Endothelial cell of umbilical vein (primary cell): ENCODE data around the gene CYCS. TPM values are rescaled to one million over a fixed set of nuclear protein-coding genes. Genes with fewer than 3 reads are reported as not detected.

Source experiments
- BruUV-seq: library from RNA; stranded (reverse); fragments of 400-500 nt; replicated peaks from 2 replicates; lab custom pipeline; 2021; lab: Mats Ljungman, UMichigan
- CTCF ChIA-PET: fragments of 300-600, 350-600 bp; sonication (Branson Sonifier 250); formaldehyde crosslinking; loops from one replicate; lab custom pipeline; 2021; ENCODE audit warnings: antibody characterized with exemption, inconsistent platforms; lab: Charles Lee
- POLR2A ChIA-PET: fragments of 300-600, 350-600 bp; sonication (Branson Sonifier 250); formaldehyde crosslinking; loops from one replicate; lab custom pipeline; 2021; ENCODE audit warnings: antibody characterized with exemption, inconsistent platforms; lab: Charles Lee
- DNase-seq: peaks from one replicate; pipeline ENCODE4 v3.0.0-alpha.2; 2011; ENCODE audit warnings: low read depth, low spot score
- FAIRE-seq: peaks from 2 replicates; lab custom pipeline; 2011; peaks lifted over from hg19 to GRCh38; lab: Jason Lieb, UNC
- H2AFZ ChIP-seq: 2 replicates; pipeline ENCODE4 v1.6.0; 2012; ENCODE audit warnings: low read depth, low read length, control low read depth, inconsistent platforms
- H3K27ac ChIP-seq: 2 replicates; pipeline ENCODE4 v1.5.1; 2011; ENCODE audit warnings: low read depth, mild to moderate bottlenecking, control low read depth, low read length, moderate library complexity; ENCODE audit not compliant: insufficient read depth
- H3K27me3 ChIP-seq, 2 experiments: 2 replicates each; pipeline versions ENCODE4 v1.6.0 to v1.6.1; 2011; ENCODE audit warnings: low read length in 2 of 2, mixed read lengths in 1 of 2; ENCODE audit not compliant: control insufficient read depth in 2 of 2, insufficient read depth in 2 of 2
- H3K36me3 ChIP-seq, 2 experiments: 2 replicates in 1 of 2; 3 replicates in 1 of 2; pipeline ENCODE4 v1.5.1; 2011; ENCODE audit warnings: low read length in 2 of 2, mild to moderate bottlenecking in 1 of 2, moderate library complexity in 1 of 2; ENCODE audit not compliant: control insufficient read depth in 2 of 2, insufficient read depth in 2 of 2; ENCODE audit errors: extremely low read depth in 1 of 2
- H3K4me1 ChIP-seq: 3 replicates; pipeline ENCODE4 v1.5.1; 2011; ENCODE audit warnings: mild to moderate bottlenecking, low read length; ENCODE audit not compliant: control insufficient read depth, insufficient read depth; ENCODE audit errors: extremely low read depth
- H3K4me2 ChIP-seq: 2 replicates; pipeline ENCODE4 v1.6.1; 2011; ENCODE audit warnings: low read length, control low read depth, mixed read lengths; ENCODE audit not compliant: insufficient read depth
- H3K4me3 ChIP-seq, 3 experiments: fragments of 200-600 bp in 1 of 3; sonication (generic), shearing (Covaris generic) in 1 of 3; replicated peaks in 1 of 3; 2 replicates each; pipeline ENCODE4 v1.5.1; 2011 to 2016; ENCODE audit warnings: control low read depth in 3 of 3, low read length in 3 of 3, mild to moderate bottlenecking in 2 of 3, inconsistent platforms in 1 of 3, low read depth in 1 of 3, moderate library complexity in 1 of 3; ENCODE audit not compliant: insufficient read depth in 1 of 3
- H3K79me2 ChIP-seq: 2 replicates; pipeline ENCODE4 v1.6.0; 2012; ENCODE audit warnings: low read length, inconsistent platforms; ENCODE audit not compliant: control insufficient read depth, insufficient read depth
- H3K9ac ChIP-seq: replicated peaks from 2 replicates; pipeline ENCODE3; 2011; ENCODE audit warnings: low read length, control low read depth; ENCODE audit not compliant: insufficient read depth; ENCODE audit errors: extremely low read depth
- H3K9me1 ChIP-seq: replicated peaks from 3 replicates; pipeline ENCODE4 v1.6.0; 2011; ENCODE audit warnings: mild to moderate bottlenecking, low read length; ENCODE audit not compliant: control insufficient read depth, insufficient read depth; ENCODE audit errors: extremely low read depth
- H3K9me3 ChIP-seq: replicated peaks from 2 replicates; pipeline ENCODE4 v1.5.1; 2012; ENCODE audit warnings: low read length, inconsistent platforms; ENCODE audit not compliant: control insufficient read depth, insufficient read depth
- H4K20me1 ChIP-seq: replicated peaks from 2 replicates; pipeline ENCODE3; 2011; ENCODE audit warnings: mild to moderate bottlenecking, low read length; ENCODE audit not compliant: control insufficient read depth, insufficient read depth; ENCODE audit errors: extremely low read depth
- EZH2 ChIP-seq: IDR thresholded peaks from 2 replicates; pipeline ENCODE4 v1.6.1; 2012; ENCODE audit warnings: borderline replicate concordance, low read depth, mild to moderate bottlenecking, moderate library complexity, low read length, inconsistent platforms; ENCODE audit not compliant: severe bottlenecking
- FOS ChIP-seq: IDR thresholded peaks from 2 replicates; pipeline ENCODE4 v1.6.1; 2011; ENCODE audit warnings: mild to moderate bottlenecking, low read length, moderate library complexity, borderline replicate concordance; ENCODE audit not compliant: insufficient read depth
- GATA2 ChIP-seq: IDR thresholded peaks from 2 replicates; pipeline ENCODE4 v1.7.0; 2011; ENCODE audit warnings: low read depth, mild to moderate bottlenecking, moderate library complexity, mixed read lengths, low read length; ENCODE audit not compliant: insufficient read length, insufficient read depth
- JUN ChIP-seq: IDR thresholded peaks from 2 replicates; pipeline ENCODE4 v1.6.1; 2011; ENCODE audit warnings: borderline replicate concordance, low read depth; ENCODE audit not compliant: insufficient read length, insufficient read depth
- MAX ChIP-seq: IDR thresholded peaks from 2 replicates; pipeline ENCODE4 v1.6.1; 2011; ENCODE audit not compliant: insufficient read depth, insufficient read length
- MYC ChIP-seq: IDR thresholded peaks from one replicate; pipeline ENCODE4 v1.6.1; 2011; ENCODE audit warnings: mild to moderate bottlenecking, low read depth, low read length
- POLR2A ChIP-seq: IDR thresholded peaks from 2 replicates; pipeline ENCODE4 v1.6.1; 2012; ENCODE audit warnings: low read depth, mild to moderate bottlenecking, control low read depth, low read length
- POLR2AphosphoS5 ChIP-seq: IDR thresholded peaks from 2 replicates; pipeline ENCODE4 v1.6.1; 2012; ENCODE audit warnings: low read depth, mild to moderate bottlenecking, control low read depth, low read length, moderate library complexity; ENCODE audit not compliant: insufficient read depth
- dilution Hi-C: fragments of 300-500 bp; cut with MboI; formaldehyde crosslinking; loops from one replicate; pipeline ENCODE4 v1.15.0; 2019; ENCODE audit warnings: low sequenced_read_pairs; ENCODE audit not compliant: extremely low pct_ligation_motif_present
- intact Hi-C: fragments of 100-400 bp; cut with micrococcal nuclease; formaldehyde crosslinking; loops from one replicate; pipeline ENCODE4 v1.10.0; 2022
- polyA plus RNA-seq, 4 experiments: library from polyadenylated mRNA; depleted of rRNA in 3 of 4; stranded (reverse) in 3 of 4; unstranded in 1 of 4; fragments of >200 nt; gene quantifications; 2 replicates each; pipeline versions ENCODE4 v1.2.1 to v1.2.3, GENCODE V29; 2011 to 2012; ENCODE audit warnings: missing spikeins in 1 of 4
- total RNA-seq: library from RNA; stranded (reverse); gene quantifications from 2 replicates; pipeline ENCODE4 v1.2.3, GENCODE V29; 2021
- TF ChIP-seq, protein P1 (sequence below), 2 donors: IDR thresholded peaks; 1 replicate in 1 of 2; 2 replicates in 1 of 2; pipeline ENCODE4 v1.5.1; 2011; ENCODE audit warnings: low read length in 2 of 2, mild to moderate bottlenecking in 2 of 2, moderate library complexity in 2 of 2, control low read depth in 1 of 2, inconsistent platforms in 1 of 2, low read depth in 1 of 2; ENCODE audit not compliant: insufficient read depth in 1 of 2; ENCODE audit errors: extremely low read depth in 1 of 2

The CYCS gene
- total and polyA plus RNA-seq, 2 donors (not counting 3 experiments of a cell fraction or from before 2014, with no cell fraction given): 21.4 to 134 TPM

DNA sequence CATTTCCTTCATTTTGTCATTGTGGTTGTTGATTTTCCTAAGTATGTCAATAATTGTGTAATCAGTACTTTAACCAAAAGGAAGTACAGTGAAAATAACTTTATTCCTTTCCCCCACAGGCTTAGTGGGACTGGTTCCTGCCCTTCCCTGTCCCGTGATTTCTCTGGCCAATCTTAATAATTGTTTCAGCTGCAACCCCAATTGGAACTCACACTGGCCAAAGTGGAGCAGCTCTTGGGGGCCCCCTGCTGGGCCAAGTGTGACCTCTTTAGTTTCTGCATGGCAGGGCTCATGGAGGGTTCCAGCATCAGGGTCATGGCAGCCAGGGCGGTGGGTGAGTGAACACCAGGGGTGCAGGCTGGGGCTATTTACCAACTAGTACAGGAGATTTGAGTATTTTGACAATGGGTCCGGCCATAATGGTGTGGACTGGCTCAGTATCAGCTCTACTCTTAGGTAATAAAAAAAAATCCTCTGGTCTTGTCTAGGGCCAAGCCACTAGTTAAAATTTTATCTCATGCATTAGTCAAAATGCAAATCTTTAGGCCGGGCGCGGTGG is 31.7 kb downstream of the CYCS start:
- Histone ChIP-seq H2AFZ (no peak overlapping the region), H3K9me3 (no peaks in the 10 kb centered on the region), H3K4me1 (peaks cover 2% of the 10 kb centered on the region), H3K9me1 (no peaks in the 10 kb centered on the region), H3K27me3 (peaks cover 4% of the 10 kb centered on the region in 2 experiments), H3K27ac (no peak overlapping the region), H4K20me1 (no peaks in the 10 kb centered on the region), H3K4me3 (no peak overlapping the region), H3K79me2 (no peaks in the 10 kb centered on the region), H3K4me2 (no peak overlapping the region), H3K9ac (no peak overlapping the region), H3K36me3 (no peaks in the 10 kb centered on the region)
- intact Hi-C loops: loop anchor here (1.0 to 10.0 kb wide), 8 partner anchors 23 to 1519 kb away; partner anchors contain the start of genes GSDME and OSBPL3
- POLR2A ChIA-PET: interaction anchor here (0.8 kb wide), 1 partner anchor 31 kb away, joined by 4 read pairs; no protein-coding TSS in a partner anchor
- dilution Hi-C loops: no loop called here
- no TSS peak for BruUV-seq
- FAIRE-seq: peak; percentile 93
- TF ChIP-seq MAX: no peak
- TF ChIP-seq, protein P1, sequence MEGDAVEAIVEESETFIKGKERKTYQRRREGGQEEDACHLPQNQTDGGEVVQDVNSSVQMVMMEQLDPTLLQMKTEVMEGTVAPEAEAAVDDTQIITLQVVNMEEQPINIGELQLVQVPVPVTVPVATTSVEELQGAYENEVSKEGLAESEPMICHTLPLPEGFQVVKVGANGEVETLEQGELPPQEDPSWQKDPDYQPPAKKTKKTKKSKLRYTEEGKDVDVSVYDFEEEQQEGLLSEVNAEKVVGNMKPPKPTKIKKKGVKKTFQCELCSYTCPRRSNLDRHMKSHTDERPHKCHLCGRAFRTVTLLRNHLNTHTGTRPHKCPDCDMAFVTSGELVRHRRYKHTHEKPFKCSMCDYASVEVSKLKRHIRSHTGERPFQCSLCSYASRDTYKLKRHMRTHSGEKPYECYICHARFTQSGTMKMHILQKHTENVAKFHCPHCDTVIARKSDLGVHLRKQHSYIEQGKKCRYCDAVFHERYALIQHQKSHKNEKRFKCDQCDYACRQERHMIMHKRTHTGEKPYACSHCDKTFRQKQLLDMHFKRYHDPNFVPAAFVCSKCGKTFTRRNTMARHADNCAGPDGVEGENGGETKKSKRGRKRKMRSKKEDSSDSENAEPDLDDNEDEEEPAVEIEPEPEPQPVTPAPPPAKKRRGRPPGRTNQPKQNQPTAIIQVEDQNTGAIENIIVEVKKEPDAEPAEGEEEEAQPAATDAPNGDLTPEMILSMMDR (IDR thresholded peaks at IDR 0.05; ENCODE audit: extremely low read depth in 1 of 2, insufficient read depth in 1 of 2, low read depth in 1 of 2, low read length in 2 of 2): peak; percentile 89 to 90
- DNase-seq: peak; percentile 74
- CTCF ChIA-PET: interaction anchor here (0.6 to 8.7 kb wide), 53 partner anchors 8 to 1229 kb away, joined by 3 to 268 read pairs (median 5); partner anchors contain the start of genes GSDME and OSBPL3

DNA sequence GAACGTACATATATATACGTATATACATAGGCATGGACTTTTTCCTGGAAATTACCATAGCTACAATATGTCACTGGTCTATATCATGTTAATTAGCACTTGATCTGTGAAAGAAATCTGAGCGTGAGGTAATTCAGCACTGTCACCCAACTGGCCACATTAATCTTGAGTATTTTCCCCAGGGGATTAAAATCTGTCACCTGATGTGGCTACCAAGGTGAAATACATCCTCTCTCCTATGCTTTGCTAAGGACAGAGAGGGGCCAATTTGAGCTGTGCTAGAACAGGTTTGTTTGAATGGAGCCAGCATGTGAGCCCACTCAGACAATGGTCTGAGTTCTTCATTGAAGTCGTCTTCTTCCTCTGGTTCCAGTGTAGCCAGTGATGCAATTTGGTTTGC is 33.3 kb downstream of the CYCS start:
- H3K9ac ChIP-seq: no peak overlapping the region
- no peaks in the 10 kb centered on the region for H3K9me3 ChIP-seq
- H3K4me3 ChIP-seq: no peak overlapping the region
- no peaks in the 10 kb centered on the region for H4K20me1 ChIP-seq
- H3K4me1 ChIP-seq: peaks cover 2% of the 10 kb centered on the region
- no peaks in the 10 kb centered on the region for H3K36me3 ChIP-seq
- peaks cover 4% of the 10 kb centered on the region in 2 experiments for H3K27me3 ChIP-seq
- no peak overlapping the region for H3K27ac ChIP-seq
- dilution Hi-C loops: no loop called here
- no peaks in the 10 kb centered on the region for H3K79me2 ChIP-seq
- ChIA-PET POLR2A (no interaction called here), CTCF (interaction anchor here (0.8 to 8.7 kb wide), 9 partner anchors 22 to 422 kb away, joined by 3 to 268 read pairs (median 6); partner anchors contain the start of gene OSBPL3)
- H3K4me2 ChIP-seq: no peak overlapping the region
- DNase-seq: no peak
- intact Hi-C loops: loop anchor here (5.0 to 10.0 kb wide), 5 partner anchors 334 to 1517 kb away; partner anchors contain the start of gene GSDME
- no peak for FAIRE-seq
- TF ChIP-seq GATA2: no peak
- no peak for TF ChIP-seq FOS
- no peak for TF ChIP-seq MAX
- no peak for TF ChIP-seq POLR2AphosphoS5
- TF ChIP-seq EZH2: no peak
- no peak for TF ChIP-seq POLR2A
- TF ChIP-seq JUN: no peak
- TF ChIP-seq, protein P1 (IDR thresholded peaks at IDR 0.05; ENCODE audit: extremely low read depth in 1 of 2, insufficient read depth in 1 of 2, low read depth in 1 of 2, low read length in 2 of 2): no peak
- TF ChIP-seq MYC: no peak
- no peak overlapping the region for H2AFZ ChIP-seq
- H3K9me1 ChIP-seq: no peaks in the 10 kb centered on the region
- BruUV-seq: no TSS peak
